ENCODE data around the gene TCHP.
"Not testable (repeated sequence)": the region's sequence is repeated elsewhere in the genome, so short reads cannot be mapped to it uniquely, and the experiment has no call there.

- TF ChIP-seq CTCF, POLR2A (IDR thresholded peaks at IDR 0.05): not testable (repeated sequence)
These were observed 49.6 kb upstream of the TCHP start for GRCh38 chr12:109850518-109850917.
